ELR (cell line): ENCODE results near the gene NDST3.
A peak's percentile ranks its signal among the peaks of the same experiment; 100 is the strongest.
"Not testable (repeated sequence)": the region's sequence is repeated elsewhere in the genome, so short reads cannot be mapped to it uniquely, and the experiment has no call there.

Experiments used
- DNase-seq: peaks from one replicate; pipeline ENCODE4 v3.0.0-alpha.2; 2015; ENCODE audit warnings: low read depth

NDST3 gene

DNA sequence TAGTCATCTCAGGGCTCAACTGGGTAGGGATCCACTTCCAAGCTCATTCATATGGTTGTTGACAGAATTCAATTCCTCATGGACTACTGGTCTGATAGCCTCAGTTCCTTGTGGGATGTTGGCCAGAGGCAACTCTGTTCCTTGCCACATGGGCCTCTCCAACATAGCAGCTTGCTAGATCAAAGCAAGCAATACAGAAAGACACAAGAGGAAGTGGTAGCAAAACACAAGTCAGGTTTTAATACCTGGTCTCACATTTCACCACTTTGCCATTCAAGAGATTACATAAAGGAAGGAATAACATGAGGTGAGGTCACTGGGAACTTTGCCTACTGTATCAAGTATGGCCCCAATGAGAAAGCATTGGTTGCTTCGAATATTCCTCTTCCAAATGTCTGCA lies 239.4 kb downstream of the NDST3 start:
- DNase-seq = no peak

GRCh38 chr4:118276580-118276979 lies 242.3 kb downstream of the NDST3 start:
- DNase-seq = no peak

- no peak for DNase-seq
These were observed 243.0 kb downstream of the NDST3 start for GRCh38 chr4:118277243-118277642.

- peak; percentile 93 for DNase-seq
These were observed 244.4 kb downstream of the NDST3 start for GRCh38 chr4:118278473-118279274.

DNA sequence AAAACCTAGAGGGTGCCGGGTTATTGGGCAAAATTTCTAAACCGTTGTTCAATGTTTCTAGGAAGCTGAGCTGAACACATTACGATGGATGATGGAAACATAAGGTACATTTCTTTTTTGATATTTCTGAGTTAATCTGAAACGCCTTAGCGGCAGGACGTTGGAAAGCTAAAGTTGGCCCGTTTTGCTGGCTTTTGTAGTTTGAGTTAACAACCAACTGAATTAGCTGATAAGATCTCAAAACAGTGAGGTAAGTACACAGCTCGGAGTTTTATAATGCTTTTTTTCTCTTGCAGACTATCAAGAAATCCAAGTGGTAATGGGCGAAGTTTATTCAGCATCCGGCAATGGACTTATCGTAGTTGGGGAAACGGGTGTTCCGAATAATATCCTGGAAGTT lies 245.0 kb downstream of the NDST3 start:
- DNase-seq = no peak

- peak; percentile 16 for DNase-seq
These were observed 245.7 kb downstream of the NDST3 start for GRCh38 chr4:118279920-118280432.

- DNase-seq = peak; percentile 78
These were observed 246.4 kb downstream of the NDST3 start for GRCh38 chr4:118280501-118281218.

DNA sequence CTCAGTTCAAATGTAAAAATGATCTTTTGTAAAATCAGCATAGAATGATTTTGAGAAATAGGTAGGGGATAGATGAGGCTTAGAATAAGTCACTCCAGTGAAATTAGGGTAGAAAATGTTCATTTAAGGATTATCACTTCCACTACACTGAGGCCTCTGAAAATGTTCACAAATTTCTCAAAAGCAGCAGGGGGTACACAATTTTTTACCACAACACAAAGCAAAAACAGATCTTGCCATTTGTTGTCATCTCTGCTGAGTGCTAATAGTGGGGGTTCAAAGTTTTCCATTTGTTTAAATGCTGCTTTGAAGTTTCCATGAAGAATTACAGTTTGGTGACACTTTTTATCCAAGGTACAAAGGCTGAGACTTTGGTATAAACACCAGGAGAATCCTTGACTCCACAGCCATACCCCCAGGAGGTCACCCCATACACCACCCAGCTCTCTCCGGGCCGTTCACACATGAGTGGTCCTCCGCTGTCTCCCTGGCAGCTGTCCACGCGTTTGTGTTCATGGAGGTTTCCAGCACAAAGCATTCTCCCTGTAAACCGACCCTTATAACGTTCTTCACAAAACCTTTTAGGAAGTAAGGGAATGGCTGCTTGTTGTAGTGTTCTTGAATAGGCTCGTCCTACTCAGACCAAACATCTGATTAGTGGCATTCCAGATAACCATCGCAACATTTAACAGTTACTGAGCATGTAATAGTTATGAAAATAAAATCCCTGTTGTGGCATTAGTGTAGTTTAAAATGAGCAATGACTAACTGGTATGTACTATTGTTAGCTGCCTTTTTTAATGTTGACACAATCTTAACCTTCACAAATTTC lies 247.5 kb downstream of the NDST3 start:
- peak; percentile 72 for DNase-seq

GRCh38 chr4:118282692-118283091 lies 248.4 kb downstream of the NDST3 start:
- peak; percentile 83 for DNase-seq

DNA sequence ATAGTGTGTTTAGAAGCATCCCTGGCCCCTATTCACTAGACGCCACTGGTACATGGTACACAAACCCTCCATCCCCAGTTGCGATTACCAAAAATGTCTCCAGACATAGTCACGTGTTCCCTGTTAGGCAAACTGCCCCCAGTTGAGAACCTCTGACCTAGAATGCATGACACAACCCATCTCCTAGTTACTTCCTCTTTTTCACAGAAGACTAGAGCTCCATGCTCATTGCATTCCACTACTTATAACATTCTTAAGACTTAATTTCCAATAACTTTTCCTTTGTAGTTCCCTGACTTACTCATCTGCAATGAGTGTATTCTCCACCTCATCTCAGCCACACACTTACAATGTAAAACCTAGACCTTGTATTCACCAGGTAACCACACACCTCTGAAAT lies 249.9 kb downstream of the NDST3 start:
- DNase-seq = no peak

DNA sequence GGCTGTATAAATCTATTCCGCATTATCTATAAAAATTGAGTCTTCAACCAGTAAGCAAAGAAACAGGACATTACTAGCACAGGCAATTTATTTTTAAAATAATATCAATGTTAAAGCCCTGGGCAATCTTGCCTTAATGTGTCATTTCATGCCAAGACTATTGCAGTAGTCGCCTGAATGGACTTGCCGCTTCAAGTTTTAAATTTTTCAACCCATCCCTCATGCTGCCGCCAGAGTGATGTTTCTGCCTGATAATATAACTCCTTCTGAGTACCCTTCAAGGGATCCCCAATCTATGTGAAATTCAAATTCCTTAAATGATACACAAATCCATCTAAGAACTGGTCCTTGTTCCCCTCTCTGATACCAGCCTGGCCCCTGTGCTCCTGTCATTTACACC lies 251.6 kb downstream of the NDST3 start:
- no peak for DNase-seq

DNA sequence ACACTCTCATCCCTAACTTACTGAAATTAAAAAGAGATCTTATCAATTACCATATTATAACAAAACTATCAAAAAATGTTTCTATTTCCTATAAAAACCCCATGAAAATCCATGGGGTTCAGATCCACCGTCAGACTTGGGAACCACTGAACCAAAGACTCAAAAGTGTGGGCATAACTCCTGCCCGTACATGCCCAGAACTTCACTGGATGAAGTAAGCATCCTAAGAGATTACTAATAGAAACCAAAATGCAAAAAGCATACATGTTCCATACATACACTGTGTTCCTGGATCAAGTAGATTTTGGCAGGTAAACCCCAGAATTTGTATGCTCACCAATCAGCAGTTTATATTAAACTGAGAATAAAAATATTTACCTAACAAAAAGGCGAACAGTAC lies 252.4 kb downstream of the NDST3 start:
- DNase-seq = no peak

GRCh38 chr4:118287711-118288451 lies 253.6 kb downstream of the NDST3 start:
- DNase-seq = peak; percentile 72

DNA sequence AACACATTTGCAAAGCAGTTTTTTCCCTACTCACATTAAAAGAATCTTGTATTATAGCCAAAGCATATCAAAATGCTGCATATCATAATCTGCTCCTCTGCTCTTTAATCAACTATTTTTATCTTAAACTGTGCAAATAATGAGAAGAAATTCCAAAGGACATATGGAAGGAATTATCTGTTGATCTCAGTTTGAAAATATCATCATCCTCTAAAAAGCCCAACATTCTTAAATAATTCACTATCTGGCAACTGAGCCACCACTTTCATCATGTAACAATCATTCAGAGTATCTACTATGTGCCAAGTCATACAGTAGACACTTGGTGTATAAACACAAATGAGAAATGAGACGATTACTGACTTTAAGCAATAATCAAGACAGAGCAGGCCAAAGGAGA lies 255.5 kb downstream of the NDST3 start:
- DNase-seq = peak; percentile 64

GRCh38 chr4:118290951-118291350 lies 256.7 kb downstream of the NDST3 start:
- DNase-seq = peak; percentile 37

DNA sequence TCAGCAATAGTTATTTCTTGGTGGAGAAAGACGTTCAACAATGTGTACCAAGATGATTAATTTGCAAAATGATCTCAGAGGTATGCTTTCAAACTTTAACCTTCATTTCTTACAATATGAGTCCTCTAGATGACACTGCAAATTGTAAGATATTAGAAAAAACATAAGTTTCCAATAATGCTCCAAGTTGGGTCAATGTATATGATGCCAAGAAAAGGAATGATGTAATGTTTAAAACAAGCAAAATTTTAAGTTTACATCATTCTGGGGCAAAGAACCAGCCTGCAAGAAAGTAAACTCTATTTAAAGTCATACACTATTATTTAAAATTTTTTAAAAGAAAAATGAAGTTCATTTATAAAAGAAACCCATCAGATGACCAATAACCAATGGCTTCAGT lies 262.4 kb downstream of the NDST3 start:
- DNase-seq = no peak

GRCh38 chr4:118299619-118300018 lies 265.3 kb downstream of the NDST3 start:
- not testable (repeated sequence) for DNase-seq

- DNase-seq = no peak
These were observed 273.4 kb downstream of the NDST3 start for GRCh38 chr4:118307643-118308042.
